Measurements from ENCODE around the gene MTRFR.
"Not testable (repeated sequence)": the region's sequence is repeated elsewhere in the genome, so short reads cannot be mapped to it uniquely, and the experiment has no call there.

MTRFR gene

DNA sequence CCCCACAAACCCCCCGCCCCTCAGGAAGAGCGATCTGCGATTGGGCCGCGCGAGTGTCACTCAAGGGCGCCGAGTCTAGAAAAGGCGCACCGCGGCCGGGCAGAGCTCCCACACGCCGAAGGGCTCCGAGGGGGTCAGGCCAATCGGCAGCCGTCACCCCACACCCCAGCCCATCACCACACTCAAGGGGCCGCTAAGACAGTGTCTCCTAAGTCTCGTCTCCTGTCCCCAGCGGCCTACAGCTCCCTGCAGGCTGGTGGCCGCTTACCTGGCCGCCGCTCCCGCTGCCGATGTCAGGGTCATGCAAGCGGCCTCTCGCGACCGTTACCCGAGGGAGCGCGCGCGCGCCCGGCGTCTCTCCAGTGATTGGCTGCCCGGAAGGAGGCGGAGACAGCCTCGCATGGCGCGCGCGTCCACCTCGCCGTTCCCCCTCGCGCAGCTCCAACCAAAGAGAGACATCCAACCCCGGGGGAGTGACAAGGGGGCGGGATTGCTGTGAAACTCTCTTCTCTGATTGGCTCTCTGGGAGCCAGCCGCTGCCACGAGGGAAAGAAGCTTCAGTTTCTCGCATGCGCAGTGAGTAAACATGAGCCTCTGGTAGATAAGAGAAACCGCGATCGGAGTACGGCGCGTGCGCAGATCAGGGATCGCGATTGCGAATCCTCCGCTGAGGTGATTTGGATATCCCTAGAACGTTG lies at the start of gene MTRFR, which contains the start of gene MPHOSPH9:
Gene MTRFR, plus strand, starts transcription at position 630 of the 698 bp plus-strand sequence. CDS start 20,239 bp downstream, outside the sequence.
Gene MPHOSPH9, minus strand, starts transcription at position 335 of the 698 bp plus-strand sequence. CDS start 2,777 bp downstream, outside the sequence.
- peak; percentile 97 to 99 for DNase-seq (ENCODE audit: low read depth in 2 of 2)

DNA sequence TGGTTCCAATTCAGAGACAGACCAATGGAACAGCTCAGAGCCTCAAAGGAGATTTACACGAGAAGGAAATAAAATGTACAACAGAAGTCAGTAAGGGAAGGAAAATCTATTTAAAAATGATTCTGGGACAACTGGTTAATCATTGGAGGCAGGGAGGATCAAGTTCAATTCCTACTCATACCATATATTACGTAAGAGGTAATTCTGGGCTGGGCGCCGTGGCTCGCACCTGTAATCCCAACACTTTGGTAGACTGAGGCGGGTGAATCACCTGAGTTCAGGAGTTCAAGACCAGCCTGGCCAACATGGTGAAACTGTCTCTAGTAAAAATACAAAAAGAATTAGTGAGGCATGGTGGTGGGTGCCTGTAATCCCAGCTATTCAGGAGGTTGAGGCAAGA lies 45.6 kb upstream of the MTRFR start:
- DNase-seq (ENCODE audit: low read depth in 2 of 2): no peak

DNA sequence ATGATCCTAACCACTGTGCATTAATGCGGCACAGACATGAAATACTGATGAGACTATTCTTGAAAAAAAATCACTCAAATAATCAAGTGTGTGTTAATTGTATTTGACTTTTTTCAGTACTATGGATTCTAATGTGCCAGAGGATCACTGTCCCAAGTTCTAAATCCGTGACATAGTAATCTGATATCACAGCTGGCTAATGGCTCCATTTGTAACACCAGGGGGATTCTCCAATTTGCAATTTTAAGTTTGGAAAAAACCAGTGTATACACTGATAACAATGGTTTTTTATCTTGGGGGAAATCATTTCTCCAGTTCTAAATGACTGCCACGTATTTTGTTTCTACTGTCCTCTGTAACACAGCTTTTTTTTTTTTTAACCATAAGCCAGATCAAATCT lies 33.3 kb upstream of the MTRFR start:
- DNase-seq (ENCODE audit: low read depth in 2 of 2): no peak

DNA sequence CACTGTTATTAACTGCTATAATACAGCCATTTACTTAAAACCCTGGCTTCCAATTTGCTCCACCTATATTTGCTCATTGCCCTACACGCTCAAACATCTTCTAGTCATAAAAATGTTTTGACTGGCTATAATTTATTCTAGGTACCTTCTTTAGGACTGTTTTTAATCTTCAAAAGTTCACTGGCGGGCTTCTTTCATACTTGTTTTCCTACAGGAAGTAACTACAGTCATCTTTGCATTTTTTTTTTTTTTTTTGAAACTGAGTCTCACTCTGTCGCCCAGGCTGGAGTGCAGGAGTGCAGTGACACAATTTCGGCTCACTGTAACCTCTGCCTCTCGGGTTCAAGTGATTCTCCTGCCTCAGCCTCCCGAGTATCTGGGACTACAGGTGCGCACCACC lies 32.8 kb upstream of the MTRFR start:
- DNase-seq (ENCODE audit: low read depth in 2 of 2): no peak

DNA sequence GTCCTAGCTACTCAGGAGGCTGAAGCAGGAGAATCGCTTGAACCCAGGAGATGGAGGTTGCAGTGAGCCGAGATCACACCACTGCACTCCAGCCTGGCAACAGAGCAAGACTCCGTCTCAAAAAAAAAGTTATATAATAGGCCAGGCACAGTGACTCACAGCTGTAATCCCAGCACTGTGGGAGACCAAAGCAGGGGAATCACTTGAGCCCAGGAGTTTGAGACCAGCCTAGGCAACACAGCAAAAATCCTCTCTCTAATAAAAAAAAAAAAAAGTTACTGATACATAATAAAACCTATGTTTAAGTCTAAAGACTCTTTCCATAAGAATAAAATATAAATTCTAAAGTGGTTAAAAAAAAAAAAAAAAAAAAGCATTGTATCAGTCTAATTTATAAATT lies 26.4 kb upstream of the MTRFR start:
- not testable (repeated sequence) for DNase-seq (ENCODE audit: low read depth in 2 of 2)

DNA sequence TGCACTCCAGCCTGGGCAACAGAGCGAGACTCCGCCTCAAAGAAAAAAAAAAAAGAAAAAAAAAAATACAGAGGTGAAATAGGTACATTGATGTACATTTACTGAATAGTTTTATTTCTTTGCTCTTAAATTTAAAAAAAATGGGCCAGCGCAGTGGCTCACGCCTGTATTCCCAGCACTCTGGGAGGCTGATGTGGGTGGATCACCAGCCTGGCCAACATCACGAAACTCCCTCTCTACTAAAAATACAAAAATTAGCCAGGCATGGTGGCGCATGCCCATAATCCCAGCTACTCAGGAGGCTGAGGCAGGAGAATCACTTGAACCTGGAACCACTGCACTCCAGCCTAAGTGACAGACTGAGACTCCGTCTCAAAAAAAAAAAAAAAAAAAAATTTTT lies 25.4 kb upstream of the MTRFR start:
- not testable (repeated sequence) for DNase-seq (ENCODE audit: low read depth in 2 of 2)

DNA sequence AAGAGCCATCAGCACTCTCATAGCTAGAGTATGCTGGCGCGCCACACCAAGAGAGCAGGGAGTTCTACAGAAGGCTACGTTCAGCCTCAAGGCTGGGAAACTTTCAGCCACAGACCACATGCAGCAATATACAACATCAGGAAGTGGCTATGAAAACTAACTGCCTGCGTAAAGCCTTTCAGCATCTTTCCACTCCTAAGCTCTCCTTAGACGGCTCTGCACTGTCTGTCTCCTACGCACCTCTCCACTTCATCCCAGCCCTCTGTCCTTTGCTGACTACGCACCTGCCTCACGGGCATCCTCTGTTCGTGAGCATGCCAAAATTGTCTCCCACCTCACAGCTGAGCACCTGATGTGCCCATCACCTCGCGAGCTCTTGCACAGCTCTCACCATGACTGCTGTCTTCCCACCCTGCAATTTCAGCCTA lies 10.0 kb upstream of the MTRFR start:
- DNase-seq (ENCODE audit: low read depth in 2 of 2): peak; percentile 13 to 34

DNA sequence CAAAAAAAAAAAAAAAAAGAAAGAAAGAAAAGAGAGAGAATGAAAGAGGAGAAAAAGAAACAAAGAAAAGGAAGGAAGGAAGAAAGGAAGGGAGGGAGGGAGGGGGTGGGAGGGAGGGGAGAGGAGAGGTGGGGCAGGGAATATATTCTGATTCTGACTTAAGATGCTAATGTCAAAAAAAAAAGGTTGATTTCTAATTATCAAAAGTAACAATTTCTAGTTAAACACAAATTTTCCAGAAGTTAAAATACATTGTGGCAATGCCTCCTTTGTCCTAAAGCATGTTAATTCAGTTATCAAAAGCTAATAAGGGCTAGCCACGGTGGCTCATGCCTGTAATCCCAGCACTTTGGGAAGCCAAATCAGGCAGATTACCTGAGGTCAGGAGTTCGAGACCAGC lies 7.8 kb upstream of the MTRFR start:
- no peak for DNase-seq (ENCODE audit: low read depth in 2 of 2)

DNA sequence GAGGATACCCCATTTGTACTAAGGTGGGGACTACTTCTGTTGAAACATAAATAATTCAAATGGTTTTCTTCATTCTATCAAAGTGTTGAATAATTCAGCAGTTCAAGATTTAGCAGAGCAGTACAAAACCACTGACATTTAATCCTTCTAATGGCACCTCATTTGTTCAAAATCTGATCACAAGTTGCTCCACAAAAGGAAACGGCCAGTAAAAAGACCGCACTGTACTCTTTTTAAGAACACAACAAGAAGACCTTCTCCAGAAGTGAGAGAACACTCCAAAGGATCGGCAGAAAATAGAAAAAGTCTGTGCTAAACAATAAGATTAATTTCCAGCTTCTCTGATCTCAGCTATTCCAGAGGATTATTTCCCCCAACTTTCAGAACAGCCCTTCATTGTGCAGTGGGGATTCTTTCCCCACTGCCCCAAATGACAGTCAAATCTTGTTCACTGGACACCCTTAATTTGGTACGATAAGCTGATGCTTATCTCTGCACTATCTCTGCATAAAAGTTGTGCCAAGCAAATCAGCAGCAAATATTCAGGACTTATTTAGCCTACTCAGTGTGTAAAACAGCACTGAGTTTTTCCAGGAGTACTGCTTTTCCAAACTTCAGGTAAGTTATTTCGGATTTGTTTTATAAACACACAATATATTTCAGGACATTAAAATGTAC lies 5.5 kb upstream of the MTRFR start:
- DNase-seq (ENCODE audit: low read depth in 2 of 2): no peak

DNA sequence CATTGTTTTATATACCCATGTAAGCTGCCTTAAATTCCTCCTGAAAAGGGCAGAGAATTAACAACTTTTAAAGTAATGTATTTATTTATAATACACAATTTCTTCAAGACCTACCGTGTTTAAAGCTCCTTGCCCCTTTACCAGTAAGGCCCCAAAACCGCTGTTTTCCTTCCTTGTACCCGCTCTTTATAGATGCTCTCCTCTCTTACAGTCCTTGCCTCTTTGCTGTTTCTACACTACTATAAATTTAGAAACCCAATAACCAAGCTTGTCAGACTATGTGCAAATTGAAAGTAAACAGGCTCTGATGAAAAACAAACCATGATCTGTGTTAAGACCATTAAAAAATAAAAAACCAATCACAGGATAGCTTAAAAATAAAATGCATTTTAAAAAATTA lies 4.2 kb upstream of the MTRFR start:
- no peak for DNase-seq (ENCODE audit: low read depth in 2 of 2)

DNA sequence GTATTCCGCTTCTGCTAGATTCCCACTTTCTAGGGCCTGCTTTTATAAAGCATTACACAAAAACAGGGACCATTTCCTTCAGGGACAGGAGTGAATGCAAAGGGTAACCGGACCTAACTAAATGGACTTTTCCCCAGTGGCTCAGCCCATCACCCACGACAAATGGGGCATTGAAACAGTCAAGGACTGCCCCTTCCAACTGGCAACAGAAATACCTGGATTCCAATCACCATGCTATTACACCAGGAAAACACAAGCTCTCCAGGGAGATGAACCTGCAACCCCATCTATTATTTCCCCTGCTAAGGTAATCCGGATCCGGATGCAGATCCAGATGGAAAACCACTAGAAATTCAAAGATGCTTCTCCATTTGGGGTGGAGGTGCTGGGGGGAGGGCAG lies 1.3 kb upstream of the MTRFR start:
- DNase-seq (ENCODE audit: low read depth in 2 of 2): no peak

DNA sequence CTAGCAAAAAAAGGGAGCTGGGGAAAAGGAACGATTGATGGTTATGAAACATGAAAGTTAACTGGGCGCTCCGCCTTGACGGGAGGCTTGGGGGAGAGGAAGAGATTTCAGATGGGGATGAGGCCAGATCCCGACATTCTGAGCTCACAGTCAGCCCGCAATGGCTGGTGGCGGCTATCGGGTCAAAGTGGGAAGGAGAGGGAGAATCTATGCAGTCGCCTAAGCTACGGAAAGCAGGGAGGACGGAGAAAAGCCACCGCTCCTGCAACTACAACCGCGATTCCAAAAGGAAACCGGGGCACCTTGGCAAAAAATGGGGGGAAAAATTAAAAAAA lies 797 bp upstream of the MTRFR start:
- no peak for DNase-seq (ENCODE audit: low read depth in 2 of 2)

DNA sequence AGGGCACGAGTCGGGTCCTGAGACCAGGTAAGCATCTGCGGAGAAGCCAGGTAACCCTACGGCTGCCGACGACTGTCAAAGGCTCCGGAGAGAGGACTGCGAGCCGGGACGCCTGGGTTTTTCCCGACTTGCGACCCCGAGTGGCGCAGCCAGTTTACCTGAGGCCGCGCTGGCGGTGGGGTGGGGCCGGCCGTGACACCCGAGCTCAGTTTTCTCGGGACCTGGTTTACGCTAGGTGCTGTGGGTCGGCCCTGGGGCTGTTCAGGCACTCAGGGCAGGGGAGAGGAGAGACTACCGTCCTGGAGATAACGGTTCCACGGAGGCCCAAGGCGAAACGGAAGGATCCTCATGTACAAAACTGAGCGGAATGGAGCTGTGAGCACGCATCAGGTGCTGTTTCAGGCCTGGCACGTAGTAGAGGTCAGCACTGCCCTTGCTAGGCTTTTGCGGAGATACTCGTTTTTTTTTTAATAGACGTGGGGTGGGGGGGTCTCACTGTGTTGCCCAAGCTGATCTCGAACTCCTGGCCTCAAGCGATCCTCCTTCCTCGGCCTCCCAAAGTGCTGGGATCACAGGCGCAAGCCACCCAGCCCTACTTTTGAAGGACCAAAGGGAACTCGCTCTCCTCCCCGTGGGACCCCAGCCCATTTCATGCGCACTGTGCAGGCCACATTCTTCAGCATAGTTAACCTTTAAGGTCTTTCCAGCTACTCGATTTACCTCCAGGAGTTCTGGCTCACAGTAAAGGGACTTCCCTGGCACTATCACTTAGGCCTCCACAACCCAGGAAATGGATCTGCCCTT lies 471 bp downstream of the MTRFR start:
- no peak for DNase-seq (ENCODE audit: low read depth in 2 of 2)

DNA sequence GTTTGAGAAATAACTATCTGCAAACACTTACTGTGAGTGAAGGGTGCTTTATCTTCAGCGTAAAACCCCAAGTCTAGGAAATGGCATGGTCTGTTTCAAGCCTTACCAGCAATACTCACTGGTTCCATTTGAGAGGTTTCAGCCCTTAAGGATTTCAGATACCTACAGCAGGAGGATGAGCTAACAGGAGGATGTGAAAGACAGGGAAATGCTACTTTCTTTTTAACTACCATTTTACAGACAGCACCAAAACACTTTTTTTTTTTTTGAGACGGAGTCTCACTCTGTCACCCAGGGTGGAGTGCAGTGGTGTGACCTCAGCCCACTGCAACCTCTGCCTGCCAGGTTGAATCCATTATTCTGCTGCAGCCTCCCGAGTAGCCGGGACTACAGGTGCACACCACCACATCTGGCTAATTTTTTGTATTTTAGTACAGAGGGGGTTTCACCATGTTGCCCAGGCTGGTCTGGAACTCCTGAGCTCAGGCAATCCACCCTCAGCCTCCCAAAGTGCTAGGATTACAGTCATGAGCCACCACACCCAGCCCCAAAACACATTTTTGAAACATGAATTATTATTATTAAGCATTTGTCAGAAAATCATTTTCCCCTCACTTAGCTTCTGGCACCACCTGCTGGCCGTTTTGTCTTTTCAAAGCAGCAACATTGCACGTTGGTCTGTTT lies 4.6 kb downstream of the MTRFR start:
- peak; percentile 23 to 50 for DNase-seq (ENCODE audit: low read depth in 2 of 2)

DNA sequence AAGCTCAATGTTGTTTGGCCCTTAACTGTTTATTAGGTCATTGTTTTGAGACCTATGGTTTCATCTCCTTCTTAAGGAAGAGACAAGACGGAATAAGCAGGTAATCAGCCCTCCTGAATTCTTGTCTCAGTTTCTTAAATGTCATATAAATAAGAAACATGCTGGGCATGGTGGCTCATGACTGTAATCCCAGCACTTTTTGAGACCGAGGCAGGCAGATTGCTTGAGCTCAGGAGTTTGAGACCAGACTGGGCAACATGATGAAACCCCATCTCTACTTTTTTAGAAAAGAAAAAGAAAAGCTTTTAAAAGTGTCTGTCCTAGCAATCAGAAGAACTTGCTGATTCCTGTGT lies 5.1 kb downstream of the MTRFR start:
- DNase-seq (ENCODE audit: low read depth in 2 of 2): no peak

DNA sequence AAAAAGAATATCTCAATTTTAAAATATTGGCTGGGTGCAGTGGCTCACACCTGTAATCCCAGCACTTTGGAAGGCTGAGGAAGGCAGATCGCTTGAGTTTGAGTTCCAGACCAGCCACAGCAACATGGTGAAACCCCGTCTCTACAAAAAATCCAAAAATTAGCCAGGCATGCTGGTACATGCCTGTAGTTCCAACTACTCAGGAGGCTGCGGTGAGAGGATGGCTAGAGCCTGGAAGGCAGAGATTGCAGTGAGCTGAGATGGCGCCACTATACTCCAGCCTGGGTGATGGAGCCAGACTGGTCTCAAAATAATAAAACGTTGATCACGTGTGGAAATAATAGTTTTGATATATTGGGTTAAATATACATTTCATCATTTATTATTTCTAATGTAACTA lies 5.7 kb downstream of the MTRFR start:
- no peak for DNase-seq (ENCODE audit: low read depth in 2 of 2)

DNA sequence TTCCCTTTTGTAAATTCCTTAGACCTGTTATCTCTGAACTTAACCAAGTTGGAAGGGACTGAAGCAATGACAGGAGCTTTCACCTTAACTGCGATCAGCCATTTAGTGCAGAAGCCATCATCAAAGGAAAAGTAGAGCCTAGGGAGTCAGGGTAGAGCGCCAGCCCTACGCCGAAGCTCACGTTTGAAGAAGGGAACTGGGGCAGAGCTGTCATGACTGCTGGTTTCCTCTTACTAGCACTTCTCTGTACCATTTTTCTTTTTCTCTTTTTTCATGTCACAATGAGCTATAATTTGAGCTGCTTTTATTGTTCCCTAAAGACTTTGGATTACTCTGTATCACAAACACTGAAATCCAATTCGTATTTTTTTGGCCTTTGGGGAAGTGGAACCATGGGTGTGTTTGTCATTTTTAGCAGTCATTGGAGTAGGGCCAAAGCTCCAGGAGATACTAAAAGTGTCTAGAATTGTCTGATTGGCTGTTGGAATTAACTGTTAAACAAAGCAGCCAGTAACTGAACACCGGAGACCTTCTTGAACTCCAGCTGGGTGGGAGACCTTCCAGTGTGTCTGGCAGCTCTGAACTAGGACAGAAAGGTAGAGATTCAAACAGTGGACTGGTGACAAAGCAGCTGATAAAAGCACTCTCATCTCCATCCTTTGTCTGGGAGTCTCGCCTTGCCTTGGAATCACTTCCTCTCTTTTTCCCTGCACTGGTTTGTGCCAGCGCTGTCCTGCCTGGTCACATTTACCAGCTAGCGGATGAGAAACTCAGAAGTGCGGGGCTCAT lies 9.1 kb downstream of the MTRFR start:
- DNase-seq (ENCODE audit: low read depth in 2 of 2): no peak

DNA sequence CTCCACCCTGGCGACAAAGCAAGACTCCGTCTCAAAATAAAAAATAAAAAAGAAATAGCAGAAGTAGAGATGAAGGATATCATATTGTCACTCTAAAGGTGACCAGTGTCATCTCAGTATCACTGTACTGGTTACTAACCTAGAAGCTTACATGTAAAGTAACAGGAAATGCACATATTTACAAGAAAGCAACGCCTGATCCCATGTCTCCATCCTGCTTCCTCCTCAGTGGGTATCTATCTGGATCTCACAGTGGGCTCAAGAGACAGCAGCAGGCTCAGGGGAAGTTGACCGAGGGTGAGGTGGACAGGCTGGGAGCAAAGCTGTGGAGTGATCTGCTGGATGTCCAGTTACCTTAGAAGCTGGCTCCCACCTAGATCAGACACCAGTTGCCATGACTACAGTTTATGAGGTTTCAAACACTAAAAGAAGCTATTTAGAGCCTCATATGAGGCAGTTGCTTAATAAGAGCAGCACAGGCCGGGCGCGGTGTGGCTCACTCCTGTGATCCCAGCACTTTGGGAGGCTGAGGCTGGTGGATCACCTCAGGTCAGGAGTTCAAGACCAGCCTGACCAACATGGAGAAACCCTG lies 10.5 kb downstream of the MTRFR start:
- no peak for DNase-seq (ENCODE audit: low read depth in 2 of 2)

DNA sequence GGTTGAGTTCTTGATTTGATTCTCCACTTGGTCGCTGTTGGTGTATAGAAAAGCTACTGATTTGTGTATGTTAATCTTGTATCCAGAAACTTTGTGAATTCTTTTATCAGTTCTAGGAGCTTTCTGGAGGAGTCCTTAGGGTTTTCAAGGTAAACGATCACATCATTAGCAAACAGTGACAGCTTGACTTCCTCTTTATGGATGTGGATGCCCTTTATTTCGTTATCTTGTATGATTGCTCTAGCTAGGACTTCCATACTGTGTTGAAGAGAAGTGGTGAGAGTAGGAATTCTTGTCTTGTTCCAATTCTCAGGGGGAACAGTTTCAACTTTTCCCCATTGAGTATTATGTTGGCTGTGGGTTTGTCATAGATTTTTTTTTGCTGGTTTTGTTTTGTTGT lies 12.4 kb downstream of the MTRFR start:
- no peak for DNase-seq (ENCODE audit: low read depth in 2 of 2)

DNA sequence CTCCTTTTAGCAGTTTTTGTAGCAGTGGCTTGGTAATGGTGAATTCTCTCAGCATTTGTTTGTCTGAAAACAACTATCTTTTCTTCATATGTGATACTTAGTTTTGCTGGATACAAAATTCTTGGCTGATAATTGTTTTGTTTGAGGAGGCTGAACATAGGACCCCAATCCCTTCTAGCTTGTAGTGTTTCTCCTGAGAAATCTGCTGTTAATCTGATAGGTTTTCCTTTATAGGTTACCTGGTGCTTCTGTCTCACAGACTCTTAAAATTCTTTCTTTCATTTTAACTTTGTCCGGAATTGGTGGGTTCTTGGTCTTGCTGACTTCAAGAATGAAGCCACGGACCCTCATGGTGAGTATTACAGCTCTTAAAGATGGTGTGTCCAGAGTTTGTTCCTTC lies 14.9 kb downstream of the MTRFR start:
- not testable (repeated sequence) for DNase-seq (ENCODE audit: low read depth in 2 of 2)
